Colonic mucosa (tissue), 4 donors: ENCODE measurements around the gene HCLS1. TPM values are rescaled to one million over a fixed set of nuclear protein-coding genes. Genes with fewer than 3 reads are reported as not detected.

Source experiments
- DNase-seq: peaks from one replicate; pipeline ENCODE4 v3.0.0-alpha.2; 2020
- H3K27ac ChIP-seq: fragments of 200-600 bp; one replicate; pipeline ENCODE4 v1.8.0; 2021
- H3K27me3 ChIP-seq: fragments of 200-600 bp; one replicate; pipeline ENCODE4 v1.8.0; 2021
- H3K36me3 ChIP-seq: fragments of 200-600 bp; one replicate; pipeline ENCODE4 v1.8.0; 2021
- H3K4me1 ChIP-seq: fragments of 200-600 bp; one replicate; pipeline ENCODE4 v1.8.0; 2021; ENCODE audit warnings: mild to moderate bottlenecking
- H3K4me3 ChIP-seq: fragments of 200-600 bp; one replicate; pipeline ENCODE4 v1.8.0; 2021
- H3K9ac ChIP-seq, 2 donors: one replicate each; pipeline ENCODE4 v1.7.0; 2013; ENCODE audit warnings: control low read depth in 2 of 2, low read depth in 2 of 2, low read length in 2 of 2
- H3K9me3 ChIP-seq: fragments of 200-600 bp; one replicate; pipeline ENCODE4 v1.8.0; 2021
- CTCF ChIP-seq: fragments of 200-600 bp; IDR thresholded peaks from one replicate; pipeline ENCODE4 v1.8.0; 2022; ENCODE audit warnings: antibody characterized with exemption, mild to moderate bottlenecking
- intact Hi-C: fragments of 100-400 bp; cut with DNase I; formaldehyde crosslinking; loops from one replicate; pipeline ENCODE4 v1.14.1; 2022
- total RNA-seq, 2 donors: library from RNA; stranded (reverse); fragmentation: NEBNext Ultra II Directional in 1 of 2; extraction: Animal tissue kit (Norgen Biotek cat#: 25700) in 1 of 2; gene quantifications; one replicate each; pipeline ENCODE4 v1.2.1, GENCODE V29; 2021
- donor health status: healthy.
- donor health status: DM: no; HTN: no; CAD: no.
- donor health status: DM: no; HTN: no; CAD: no.

HCLS1 gene
- 1 to 10 TPM; 9.2 to 10.0 TPM for total RNA-seq

- no peak for TF ChIP-seq CTCF
- Histone ChIP-seq H3K4me1 (no peaks in the 10 kb centered on the region), H3K4me3 (peak within 1 kb of the TSS; percentile 9), H3K9me3 (no peaks in the 10 kb centered on the region), H3K27me3 (no peaks in the 10 kb centered on the region), H3K27ac (peak within 1 kb of the TSS; percentile 74), H3K36me3 (peaks cover under 1% of the 10 kb centered on the region), H3K9ac (peak within 1 kb of the TSS in 1 of 2 donors; percentile 62)
- intact Hi-C loops = no loop called here
- peak; percentile 46 for DNase-seq
Observed at GRCh38 chr3:121660356-121661171, at the start of gene HCLS1. HCLS1 (minus strand) TSS chr3:121660903; CDS start chr3:121658347, 2,556 bp downstream.

- no peak overlapping the region for H3K9ac ChIP-seq
- no peaks in the 10 kb centered on the region for H3K4me1 ChIP-seq
- H3K36me3 ChIP-seq = peaks cover 5% of the 10 kb centered on the region
- TF ChIP-seq CTCF = no peak
- H3K4me3 ChIP-seq = no peak overlapping the region
- no peaks in the 10 kb centered on the region for H3K27me3 ChIP-seq
- no peaks in the 10 kb centered on the region for H3K9me3 ChIP-seq
- DNase-seq = no peak
- no peak overlapping the region for H3K27ac ChIP-seq
- intact Hi-C loops = no loop called here
Observed at GRCh38 chr3:121710347-121710746, 49.6 kb upstream of the HCLS1 start.

- Histone ChIP-seq H3K4me3 (no peak overlapping the region), H3K27me3 (no peaks in the 10 kb centered on the region), H3K9me3 (no peaks in the 10 kb centered on the region), H3K4me1 (no peaks in the 10 kb centered on the region), H3K36me3 (no peaks in the 10 kb centered on the region), H3K27ac (no peak overlapping the region), H3K9ac (no peak overlapping the region)
- intact Hi-C loops = no loop called here
- DNase-seq = no peak
- no peak for TF ChIP-seq CTCF
Observed at GRCh38 chr3:121707531-121708273, 47.0 kb upstream of the HCLS1 start.

GRCh38 chr3:121705541-121705940 is 44.8 kb upstream of the HCLS1 start:
- H3K9me3 ChIP-seq = no peaks in the 10 kb centered on the region
- no peak overlapping the region for H3K27ac ChIP-seq
- no peak overlapping the region for H3K9ac ChIP-seq
- H3K4me3 ChIP-seq = no peak overlapping the region
- intact Hi-C loops = no loop called here
- no peak for DNase-seq
- no peaks in the 10 kb centered on the region for H3K36me3 ChIP-seq
- TF ChIP-seq CTCF = no peak
- H3K4me1 ChIP-seq = no peaks in the 10 kb centered on the region
- no peaks in the 10 kb centered on the region for H3K27me3 ChIP-seq

GRCh38 chr3:121703973-121704372 is 43.3 kb upstream of the HCLS1 start:
- Histone ChIP-seq H3K27ac (no peak overlapping the region), H3K4me1 (no peaks in the 10 kb centered on the region), H3K27me3 (no peaks in the 10 kb centered on the region), H3K4me3 (no peak overlapping the region), H3K9ac (no peak overlapping the region), H3K36me3 (no peaks in the 10 kb centered on the region), H3K9me3 (no peaks in the 10 kb centered on the region)
- TF ChIP-seq CTCF = no peak
- intact Hi-C loops = no loop called here
- DNase-seq = no peak
